Measurements from ENCODE around the gene PON3.

- no peak for TF ChIP-seq CTCF (IDR thresholded peaks at IDR 0.05)
- no peak for TF ChIP-seq POLR2A (IDR thresholded peaks at IDR 0.05)
Measured at GRCh38 chr7:95317546-95317945, 78.6 kb downstream of the PON3 start.

Data from esophagus squamous epithelium (tissue), 4 donors.